Measurements from ENCODE around the gene NUMBL.
A peak's percentile ranks its signal among the peaks of the same experiment; 100 is the strongest.
"Not testable (repeated sequence)": the region's sequence is repeated elsewhere in the genome, so short reads cannot be mapped to it uniquely, and the experiment has no call there.

The NUMBL gene

DNA sequence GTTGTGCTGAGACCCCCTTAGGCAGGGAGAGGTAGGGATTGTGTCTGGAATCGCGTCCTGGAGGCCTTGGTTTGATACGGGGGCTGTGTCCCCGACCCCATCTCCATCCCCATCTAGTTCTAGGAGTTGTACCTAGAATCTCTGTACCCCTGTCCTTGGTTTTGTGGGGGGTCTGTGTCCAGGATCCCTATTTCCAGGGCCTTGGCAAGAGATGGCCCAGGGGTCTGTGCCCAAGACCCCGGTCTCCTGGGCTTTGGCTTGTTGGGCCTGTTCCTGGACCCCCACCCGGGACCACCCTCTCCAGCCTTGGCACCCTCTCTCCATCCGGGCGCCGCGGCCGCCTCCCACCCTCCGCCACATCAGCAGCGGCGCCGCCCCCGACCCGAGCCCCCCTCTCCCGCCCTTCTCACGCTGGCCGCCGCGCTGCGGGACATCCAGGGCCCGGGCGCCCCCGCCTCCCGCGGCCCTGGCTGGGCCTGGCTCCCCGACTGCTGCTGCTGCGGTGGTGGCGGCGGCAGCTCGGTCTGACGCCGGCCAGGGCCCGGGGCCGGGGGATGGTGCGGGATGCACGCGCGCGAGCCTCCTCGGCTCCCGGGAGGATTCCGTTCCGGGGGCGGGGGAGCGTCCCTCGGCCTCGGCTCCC, at the start of gene NUMBL:
Gene NUMBL, minus strand, starts transcription at position 602 of the 643 bp plus-strand sequence. Its CDS starts 168 bp downstream, at position 434.
- peak within 1 kb of the TSS; percentile 86 for H3K4me3 Mint-ChIP-seq
- DNase-seq (peak; percentile 11), ATAC-seq (peak; percentile 29)
- H3K27me3 Mint-ChIP-seq: no peaks in the 10 kb centered on the region
- peaks cover 12% of the 10 kb centered on the region for H3K36me3 Mint-ChIP-seq (ENCODE audit: low read depth)
- no peaks in the 10 kb centered on the region for H3K9me3 Mint-ChIP-seq
- peaks cover 9% of the 10 kb centered on the region for H3K4me1 Mint-ChIP-seq
- peak within 1 kb of the TSS; percentile 98 for H3K27ac Mint-ChIP-seq

DNA sequence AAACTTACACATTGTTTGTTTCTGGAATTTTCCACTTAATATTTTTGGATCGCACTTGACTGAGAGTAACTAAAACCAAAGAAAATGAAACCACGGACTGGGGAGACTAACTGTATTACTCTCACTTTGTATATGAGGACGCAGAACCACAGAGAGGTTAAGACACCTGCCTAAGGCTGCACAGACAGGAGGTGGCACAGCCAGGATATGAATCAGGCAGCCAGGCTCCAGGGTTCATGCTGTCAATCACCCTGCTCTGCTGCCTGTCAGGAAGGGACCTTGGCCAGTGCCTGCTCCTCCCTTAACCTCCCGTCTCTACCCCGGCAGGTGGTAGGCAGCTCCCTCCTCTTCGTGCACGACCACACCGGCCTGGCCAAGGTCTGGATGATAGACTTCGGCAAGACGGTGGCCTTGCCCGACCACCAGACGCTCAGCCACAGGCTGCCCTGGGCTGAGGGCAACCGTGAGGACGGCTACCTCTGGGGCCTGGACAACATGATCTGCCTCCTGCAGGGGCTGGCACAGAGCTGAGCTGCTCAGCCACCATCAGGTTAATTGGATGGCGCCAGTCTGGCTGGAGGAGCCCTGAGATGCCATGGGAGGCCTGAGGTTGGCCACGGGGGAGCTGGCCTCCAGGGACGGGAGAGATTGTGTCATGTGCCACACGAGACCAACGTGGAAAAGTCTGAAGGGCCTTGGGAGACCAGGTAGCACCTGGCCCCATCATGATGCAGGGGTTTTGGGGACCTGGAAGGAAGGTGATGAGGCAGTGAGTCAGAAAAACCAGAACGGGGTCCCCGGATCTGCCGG, 48.8 kb upstream of the NUMBL start:
- ATAC-seq (no peak), DNase-seq (no peak)
- peak overlapping the region; percentile 60 for H3K27ac Mint-ChIP-seq
- no peaks in the 10 kb centered on the region for H3K9me3 Mint-ChIP-seq
- H3K4me3 Mint-ChIP-seq: no peak overlapping the region
- peaks cover 4% of the 10 kb centered on the region for H3K36me3 Mint-ChIP-seq (ENCODE audit: low read depth)
- H3K27me3 Mint-ChIP-seq: no peaks in the 10 kb centered on the region
- H3K4me1 Mint-ChIP-seq: no peaks in the 10 kb centered on the region

DNA sequence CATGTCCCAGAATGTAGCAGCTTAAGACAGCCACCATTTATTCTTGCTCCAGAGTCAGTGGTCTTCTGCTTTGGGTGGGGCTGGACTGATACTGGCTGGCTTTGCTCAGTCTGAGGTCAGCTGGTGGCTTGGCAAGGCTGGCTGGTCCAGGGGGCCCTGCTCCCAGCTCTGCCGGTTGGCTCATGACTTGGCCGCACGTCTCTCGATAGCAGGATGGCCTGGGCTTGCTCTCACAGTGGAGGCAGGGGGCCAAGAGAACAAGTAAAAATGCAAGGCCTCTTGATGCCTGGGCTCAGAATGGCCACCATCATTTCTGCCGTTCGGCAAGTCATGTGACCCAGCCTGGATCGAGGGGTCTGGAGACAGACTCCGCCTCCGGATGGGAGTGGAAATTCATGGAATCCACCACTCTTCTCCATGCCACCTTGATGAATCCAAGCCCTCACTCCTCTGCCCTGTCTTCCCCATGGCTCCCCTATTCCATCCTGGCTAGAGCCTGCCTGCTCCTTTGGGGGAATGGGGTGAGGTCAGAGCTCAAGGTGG, 46.7 kb upstream of the NUMBL start:
- no peak for ATAC-seq
- Mint-ChIP-seq H3K27ac (no peak overlapping the region), H3K4me3 (no peak overlapping the region), H3K4me1 (no peaks in the 10 kb centered on the region), H3K27me3 (no peaks in the 10 kb centered on the region), H3K36me3 (ENCODE audit: low read depth) (peaks cover 15% of the 10 kb centered on the region), H3K9me3 (no peaks in the 10 kb centered on the region)
- no peak for DNase-seq

DNA sequence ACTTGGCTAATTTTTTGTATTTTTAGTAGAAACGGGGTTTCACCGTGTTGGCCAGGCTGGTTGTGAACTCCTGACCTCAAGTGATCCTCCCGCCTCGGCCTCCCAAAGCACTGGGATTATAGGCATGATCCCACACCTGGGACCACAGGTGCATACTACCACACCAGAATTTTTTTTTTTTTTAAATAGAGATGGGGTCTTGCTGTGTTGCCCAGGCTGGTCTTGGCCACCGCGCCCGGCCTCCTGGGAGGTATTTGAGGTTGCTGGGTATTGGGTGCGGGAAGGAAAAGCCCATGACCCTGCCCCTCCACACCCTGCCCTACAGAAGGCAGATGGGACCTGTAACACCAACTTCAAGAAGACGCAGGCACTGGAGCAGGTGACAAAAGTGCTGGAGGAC, 46.2 kb upstream of the NUMBL start:
- Mint-ChIP-seq H3K9me3 (no peaks in the 10 kb centered on the region), H3K4me3 (no peak overlapping the region), H3K4me1 (no peaks in the 10 kb centered on the region), H3K27me3 (no peaks in the 10 kb centered on the region), H3K36me3 (ENCODE audit: low read depth) (peaks cover 15% of the 10 kb centered on the region), H3K27ac (no peak overlapping the region)
- DNase-seq: no peak
- ATAC-seq: no peak

DNA sequence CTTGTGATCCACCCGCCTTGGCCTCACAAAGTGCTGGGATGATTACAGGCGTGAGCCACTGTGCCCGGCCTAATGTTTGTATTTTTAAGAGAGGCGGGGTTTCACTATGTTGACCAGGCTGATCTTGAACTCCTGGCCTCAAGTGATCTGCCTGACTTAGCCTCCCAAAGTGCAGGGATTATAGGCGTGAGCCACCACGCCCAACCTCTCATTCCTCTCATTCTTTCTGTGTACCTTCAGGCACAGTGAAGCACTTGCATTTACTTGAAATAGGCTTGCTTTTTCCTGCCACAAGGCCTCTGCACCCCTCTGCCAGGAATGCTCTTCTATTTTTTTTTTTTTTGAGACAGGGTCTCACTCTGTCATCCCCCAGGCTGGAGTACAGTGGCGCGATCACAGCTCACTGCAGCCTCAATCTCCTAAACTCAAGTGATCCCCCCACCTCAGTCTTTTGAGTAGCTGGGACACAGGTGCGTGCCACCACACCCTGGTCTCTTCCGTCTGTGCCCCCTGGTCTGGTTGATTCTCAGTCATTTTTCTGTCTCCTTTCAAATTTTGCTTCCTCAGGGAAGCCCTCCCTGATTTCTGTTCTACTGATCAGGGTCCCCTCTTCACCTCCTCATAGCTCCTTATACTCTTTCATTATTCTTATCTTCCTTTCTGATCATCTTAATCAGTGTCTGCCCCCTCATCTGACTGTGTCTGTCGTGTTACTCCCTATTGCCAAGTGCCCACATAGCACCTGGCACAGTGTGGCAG, 44.7 kb upstream of the NUMBL start:
- Mint-ChIP-seq H3K4me3 (no peak overlapping the region), H3K9me3 (no peaks in the 10 kb centered on the region), H3K4me1 (no peaks in the 10 kb centered on the region), H3K36me3 (ENCODE audit: low read depth) (peaks cover 23% of the 10 kb centered on the region), H3K27ac (no peak overlapping the region), H3K27me3 (no peaks in the 10 kb centered on the region)
- DNase-seq (no peak), ATAC-seq (no peak)

DNA sequence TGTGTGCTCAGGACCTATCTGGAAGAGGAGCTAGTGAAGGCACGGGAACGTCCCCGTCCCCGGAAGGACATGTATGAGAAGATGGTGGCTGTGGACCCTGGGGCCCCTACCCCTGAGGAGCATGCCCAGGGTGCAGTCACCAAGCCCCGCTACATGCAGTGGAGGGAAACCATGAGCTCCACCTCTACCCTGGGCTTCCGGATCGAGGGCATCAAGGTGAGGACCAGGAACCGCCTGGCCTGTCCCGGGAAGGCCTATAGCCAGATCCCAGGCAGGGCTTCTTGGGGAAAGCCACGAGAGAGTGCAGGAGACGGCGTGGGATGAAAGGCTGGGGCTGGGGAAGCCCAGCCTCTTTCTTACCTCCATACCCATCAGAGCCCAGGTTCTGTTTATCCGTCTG, 42.7 kb upstream of the NUMBL start:
- H3K9me3 Mint-ChIP-seq: no peaks in the 10 kb centered on the region
- DNase-seq: no peak
- no peak overlapping the region for H3K4me3 Mint-ChIP-seq
- no peak for ATAC-seq
- H3K27me3 Mint-ChIP-seq: no peaks in the 10 kb centered on the region
- H3K36me3 Mint-ChIP-seq (ENCODE audit: low read depth): peaks cover 23% of the 10 kb centered on the region
- no peak overlapping the region for H3K27ac Mint-ChIP-seq
- H3K4me1 Mint-ChIP-seq: no peaks in the 10 kb centered on the region

DNA sequence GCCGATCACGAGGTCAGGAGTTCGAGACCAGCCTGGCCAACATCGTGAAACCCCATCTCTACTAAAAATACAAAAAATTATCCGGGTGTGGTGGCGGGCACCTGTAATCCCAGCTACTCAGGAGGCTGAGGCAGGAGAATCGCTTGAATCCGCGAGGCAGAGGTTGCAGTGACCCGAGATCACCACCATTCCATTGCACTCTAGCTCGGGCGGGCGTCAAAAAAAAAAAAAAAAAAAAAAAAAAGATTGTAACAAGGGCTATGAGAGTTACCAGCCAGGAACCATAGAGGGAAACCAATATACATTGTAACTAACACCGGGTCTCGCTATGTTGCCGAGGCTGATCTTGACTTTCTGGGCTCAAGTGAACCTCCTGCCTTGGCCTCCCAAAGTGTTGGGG, 41.9 kb upstream of the NUMBL start:
- not testable (repeated sequence) for H3K4me1 Mint-ChIP-seq, H3K27ac Mint-ChIP-seq, H3K4me3 Mint-ChIP-seq, ATAC-seq, DNase-seq, H3K9me3 Mint-ChIP-seq, H3K27me3 Mint-ChIP-seq
- peaks cover 25% of the 10 kb centered on the region for H3K36me3 Mint-ChIP-seq (ENCODE audit: low read depth)

DNA sequence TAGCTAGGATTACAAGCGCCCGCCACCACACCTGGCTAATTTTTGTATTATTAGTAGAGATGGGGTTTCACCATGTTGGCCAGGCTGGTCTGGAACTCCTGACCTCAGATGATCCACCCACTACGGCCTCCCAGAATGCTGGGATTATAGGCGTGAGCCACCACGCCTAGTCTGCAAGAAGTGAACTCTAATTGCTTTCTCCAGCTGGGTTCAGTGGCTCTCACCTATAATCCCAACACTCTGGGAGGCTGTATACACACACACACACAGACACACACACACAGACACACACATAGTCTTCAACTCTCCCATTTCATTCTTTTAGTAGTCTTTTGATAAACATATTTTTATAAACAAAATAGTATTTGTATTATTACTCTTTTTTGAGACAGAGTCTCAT, 39.6 kb upstream of the NUMBL start:
- not testable (repeated sequence) for H3K4me3 Mint-ChIP-seq, H3K4me1 Mint-ChIP-seq, ATAC-seq, H3K9me3 Mint-ChIP-seq, DNase-seq, H3K27me3 Mint-ChIP-seq, H3K27ac Mint-ChIP-seq
- peaks cover 25% of the 10 kb centered on the region for H3K36me3 Mint-ChIP-seq (ENCODE audit: low read depth)

DNA sequence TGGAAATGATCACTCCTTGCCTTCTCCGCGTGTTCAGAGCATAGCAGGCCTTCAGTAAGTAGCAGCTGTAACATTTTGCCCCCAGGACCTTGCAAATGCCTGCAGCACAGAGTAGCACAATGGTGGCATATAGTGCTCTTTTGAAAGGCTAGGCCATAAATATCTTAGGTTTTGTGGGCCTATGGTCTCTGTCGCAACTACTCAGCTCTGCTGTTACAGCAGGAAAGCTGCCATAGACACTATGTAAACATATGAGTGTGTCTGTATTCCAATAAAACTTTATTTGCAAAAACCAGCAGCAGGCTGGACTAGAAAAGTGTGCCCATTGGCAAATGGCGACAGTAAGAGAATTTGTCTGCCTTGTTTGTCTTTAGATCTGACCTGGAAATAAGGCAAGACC, 35.8 kb upstream of the NUMBL start:
- DNase-seq: no peak
- no peak for ATAC-seq
- no peaks in the 10 kb centered on the region for H3K9me3 Mint-ChIP-seq
- peaks cover 22% of the 10 kb centered on the region for H3K4me1 Mint-ChIP-seq
- H3K27me3 Mint-ChIP-seq: no peaks in the 10 kb centered on the region
- H3K36me3 Mint-ChIP-seq (ENCODE audit: low read depth): peaks cover 24% of the 10 kb centered on the region
- H3K4me3 Mint-ChIP-seq: no peak overlapping the region
- H3K27ac Mint-ChIP-seq: no peak overlapping the region

DNA sequence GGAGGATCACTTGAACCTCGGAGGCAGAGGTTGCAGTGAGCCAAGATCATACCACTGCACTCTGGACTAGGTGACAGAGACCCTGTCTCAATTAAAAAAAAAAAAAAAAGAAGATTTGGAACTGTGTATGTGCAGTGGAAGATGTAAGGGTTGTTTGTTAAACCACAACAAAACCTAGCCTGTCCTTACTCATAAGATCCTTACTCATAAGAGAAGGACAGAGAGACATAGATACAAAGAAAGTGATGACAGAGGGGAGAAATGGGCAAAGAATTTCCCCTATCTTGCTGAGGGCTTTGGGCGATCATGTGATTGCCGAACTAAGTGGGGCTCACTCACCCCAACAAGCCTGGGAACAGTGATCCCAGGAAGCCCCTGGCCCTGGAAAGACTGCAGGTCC, 34.4 kb upstream of the NUMBL start:
- Mint-ChIP-seq H3K9me3 (no peaks in the 10 kb centered on the region), H3K27me3 (no peaks in the 10 kb centered on the region), H3K27ac (no peak overlapping the region), H3K36me3 (ENCODE audit: low read depth) (peaks cover 17% of the 10 kb centered on the region), H3K4me1 (peaks cover 35% of the 10 kb centered on the region), H3K4me3 (no peak overlapping the region)
- DNase-seq (no peak), ATAC-seq (peak; percentile 92)

DNA sequence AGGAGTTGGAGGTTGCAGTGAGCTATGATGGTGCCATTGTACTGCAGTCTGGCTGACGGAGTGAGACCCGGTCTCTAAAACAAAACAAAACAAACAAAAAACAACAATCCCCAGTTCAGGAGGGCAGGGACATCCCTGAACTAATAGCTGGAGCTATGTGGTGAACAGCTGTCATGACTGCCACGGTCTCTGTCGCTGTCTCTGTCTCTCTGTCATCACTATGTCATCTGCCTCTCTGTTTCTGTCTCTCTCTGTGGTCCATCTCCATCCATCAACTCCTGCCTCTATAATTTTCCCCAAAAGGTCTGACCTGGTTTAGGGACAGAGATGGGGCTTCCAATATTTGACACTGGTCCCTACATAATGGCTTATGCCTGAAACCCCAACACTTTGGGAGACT, 33.9 kb upstream of the NUMBL start:
- Mint-ChIP-seq H3K4me1 (peaks cover 41% of the 10 kb centered on the region), H3K27me3 (no peaks in the 10 kb centered on the region), H3K4me3 (no peak overlapping the region), H3K27ac (no peak overlapping the region), H3K36me3 (ENCODE audit: low read depth) (peaks cover 17% of the 10 kb centered on the region), H3K9me3 (no peaks in the 10 kb centered on the region)
- peak; percentile 26 for ATAC-seq
- DNase-seq: no peak

DNA sequence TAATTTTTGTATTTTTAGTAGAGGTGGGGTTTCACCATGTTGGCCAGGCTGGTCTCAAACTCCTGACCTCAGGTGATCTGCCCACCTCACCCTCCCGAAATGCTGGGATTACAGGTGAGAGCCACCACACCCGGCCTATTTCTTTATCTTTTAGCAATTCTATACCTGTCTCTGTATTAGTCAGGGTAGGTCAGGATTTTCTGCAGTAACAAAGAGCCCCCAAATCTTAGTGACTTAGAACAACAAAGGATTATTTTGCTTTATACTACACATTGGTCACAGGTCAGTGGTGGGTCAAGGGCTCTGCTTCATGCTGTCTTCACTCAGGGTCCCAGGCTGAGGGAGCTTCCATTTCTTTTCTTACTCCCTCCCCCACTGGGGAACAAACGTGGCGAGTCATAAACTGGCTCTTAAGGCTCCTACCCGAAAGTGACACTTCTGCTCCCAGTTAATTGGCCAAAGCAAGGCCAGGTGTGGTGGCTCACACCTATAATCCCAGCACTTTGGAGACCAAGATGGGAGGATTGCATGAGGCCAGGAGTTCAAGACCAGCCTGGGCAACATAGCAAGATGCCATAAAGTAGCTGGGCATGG, 33.3 kb upstream of the NUMBL start:
- ATAC-seq (no peak), DNase-seq (no peak)
- H3K4me1 Mint-ChIP-seq: peaks cover 44% of the 10 kb centered on the region
- H3K4me3 Mint-ChIP-seq: no peak overlapping the region
- no peaks in the 10 kb centered on the region for H3K27me3 Mint-ChIP-seq
- no peak overlapping the region for H3K27ac Mint-ChIP-seq
- H3K9me3 Mint-ChIP-seq: no peaks in the 10 kb centered on the region
- peaks cover 17% of the 10 kb centered on the region for H3K36me3 Mint-ChIP-seq (ENCODE audit: low read depth)

DNA sequence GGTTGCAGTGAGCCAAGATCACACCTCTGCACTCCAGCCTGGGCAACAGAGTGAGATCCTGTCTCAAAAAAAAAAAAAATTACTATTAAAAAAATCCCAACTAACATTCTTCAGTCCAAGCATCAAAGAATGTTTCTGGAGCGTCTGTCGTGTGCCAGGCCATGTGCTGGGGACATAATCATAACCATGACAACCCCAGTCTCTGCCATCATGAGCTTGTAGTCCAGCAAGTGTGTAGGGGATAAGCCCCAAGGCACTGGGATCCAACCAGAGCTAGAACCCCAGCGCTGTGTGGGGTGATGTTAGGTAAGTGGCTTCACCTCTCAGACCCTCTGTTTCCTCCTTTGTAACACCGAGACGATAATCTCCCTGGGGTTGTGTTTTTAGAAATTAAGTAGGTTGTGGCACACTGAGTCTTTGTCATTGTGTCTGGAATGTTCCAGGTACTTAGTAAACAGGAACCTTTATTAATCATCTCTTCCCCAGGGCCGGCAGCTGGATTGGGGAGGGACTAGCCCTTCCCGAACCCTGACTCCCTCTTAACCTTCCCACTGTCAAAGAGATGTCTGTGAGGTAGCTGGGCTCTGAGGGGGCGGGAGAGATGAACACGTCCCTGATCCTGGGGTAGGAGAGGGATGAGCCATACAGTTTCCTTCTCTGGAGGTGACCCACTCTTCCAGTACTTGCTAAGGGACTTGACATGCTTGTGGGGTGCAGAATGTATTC, 31.6 kb upstream of the NUMBL start:
- H3K27ac Mint-ChIP-seq: no peak overlapping the region

DNA sequence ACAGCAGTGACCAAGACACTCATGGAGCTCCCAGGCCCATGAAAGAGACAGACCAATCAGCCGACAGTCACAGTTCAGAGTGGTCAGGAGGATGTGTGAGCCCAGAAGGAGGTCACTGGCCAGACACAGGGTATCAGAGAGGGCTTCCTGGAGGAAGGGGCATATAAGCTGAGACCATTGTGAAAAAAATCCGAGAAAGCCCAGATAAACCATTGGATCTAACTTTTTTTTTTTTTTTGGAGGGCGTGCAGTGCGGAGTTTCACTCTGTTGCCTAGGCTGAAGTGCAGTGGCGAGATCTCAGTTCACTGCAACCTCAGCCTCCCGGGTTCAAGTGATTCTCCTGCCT, 30.7 kb upstream of the NUMBL start:
- Mint-ChIP-seq H3K4me3 (no peak overlapping the region), H3K4me1 (peaks cover 62% of the 10 kb centered on the region), H3K9me3 (no peaks in the 10 kb centered on the region), H3K27me3 (no peaks in the 10 kb centered on the region), H3K36me3 (ENCODE audit: low read depth) (peaks cover 14% of the 10 kb centered on the region), H3K27ac (no peak overlapping the region)
- DNase-seq: no peak
- ATAC-seq: no peak

More for the DNA sequence above, 31.6 kb upstream of the NUMBL start:
- H3K27me3 Mint-ChIP-seq: no peaks in the 10 kb centered on the region
- no peak for ATAC-seq
- peaks cover 57% of the 10 kb centered on the region for H3K4me1 Mint-ChIP-seq
- H3K36me3 Mint-ChIP-seq (ENCODE audit: low read depth): peaks cover 14% of the 10 kb centered on the region
- no peak for DNase-seq
- no peak overlapping the region for H3K4me3 Mint-ChIP-seq
- H3K9me3 Mint-ChIP-seq: no peaks in the 10 kb centered on the region
